K562 (cell line): ENCODE data around the gene TCP10L. TPM values are rescaled to one million over a fixed set of nuclear protein-coding genes. Genes with fewer than 3 reads are reported as not detected.

Source experiments
- ATAC-seq: fragments of 200-7000 bp; cut with Tn5 transposase; 3 replicates; pipeline ENCODE4 v1.9.1; 2020; ENCODE audit warnings: moderate library complexity
- BruUV-seq: library from RNA; stranded (reverse); fragments of 400-500 nt; replicated peaks from 2 replicates; lab custom pipeline; 2021; lab: Mats Ljungman, UMichigan
- CTCF ChIA-PET: fragments of 300-600 bp; formaldehyde crosslinking; extraction: SDS; loops from one replicate; lab custom pipeline; 2021; ENCODE audit warnings: low intra/inter-chr PET ratio; lab: Yijun Ruan, JAX
- POLR2A ChIA-PET: fragments of 300-600, 350-650 bp; sonication (Branson Sonifier 250); formaldehyde crosslinking; extraction: SDS; loops from one replicate; lab custom pipeline; 2021; ENCODE audit warnings: antibody characterized with exemption, inconsistent platforms; lab: Yijun Ruan, JAX
- DNase-seq, 4 experiments: peaks; one replicate each; pipeline versions ENCODE4 v3.0.0 to v3.0.0-alpha.2; 2011 to 2018; ENCODE audit warnings: low spot score in 3 of 4, mixed read lengths in 3 of 4; ENCODE audit errors: extremely low read depth in 1 of 4
- FAIRE-seq: peaks from 2 replicates; lab custom pipeline; 2011; peaks lifted over from hg19 to GRCh38; lab: Jason Lieb, UNC
- H2AFZ ChIP-seq: 2 replicates; pipeline ENCODE4 v1.6.0; 2011; ENCODE audit warnings: low read depth, low read length, control low read depth, inconsistent platforms
- H3K27ac ChIP-seq: fragments of 200-600 bp; 3 replicates; pipeline ENCODE4 v1.8.0; 2011; ENCODE audit warnings: low read depth, mild to moderate bottlenecking, control low read depth, inconsistent platforms, low read length, moderate library complexity, mixed read lengths; ENCODE audit errors: extremely low read depth
- H3K27me3 ChIP-seq, 2 experiments: fragments of 300-600 bp in 1 of 2; 2 replicates in 1 of 2; 3 replicates in 1 of 2; pipeline versions ENCODE4 v1.6.0 to v1.8.0; 2011; ENCODE audit warnings: inconsistent platforms in 2 of 2, low read length in 2 of 2, mild to moderate bottlenecking in 1 of 2, mixed read lengths in 1 of 2, moderate library complexity in 1 of 2; ENCODE audit not compliant: control insufficient read depth in 2 of 2, insufficient read depth in 2 of 2
- H3K36me3 ChIP-seq: fragments of 300-600 bp; 3 replicates; pipeline ENCODE4 v1.8.0; 2011; ENCODE audit warnings: mild to moderate bottlenecking, low read length, inconsistent platforms; ENCODE audit not compliant: control insufficient read depth, insufficient read depth
- H3K4me1 ChIP-seq, 2 experiments: fragments of 200-600 bp in 1 of 2; replicated peaks in 1 of 2; 2 replicates in 1 of 2; 3 replicates in 1 of 2; pipeline versions ENCODE4 v1.5.1 to v1.8.0; 2011; ENCODE audit warnings: inconsistent platforms in 2 of 2, low read length in 2 of 2, mild to moderate bottlenecking in 1 of 2, mixed read lengths in 1 of 2, moderate library complexity in 1 of 2; ENCODE audit not compliant: control insufficient read depth in 2 of 2, insufficient read depth in 2 of 2
- H3K4me2 ChIP-seq: 2 replicates; pipeline ENCODE4 v1.6.1; 2011; ENCODE audit warnings: low read length, control low read depth, inconsistent platforms, mixed read lengths; ENCODE audit not compliant: insufficient read depth
- H3K4me3 ChIP-seq: fragments of 200-600 bp; sonication (generic), shearing (Covaris generic); 2 replicates; pipeline ENCODE4 v1.5.1; 2016; ENCODE audit warnings: control low read depth, inconsistent platforms
- H3K79me2 ChIP-seq: fragments of 200-600 bp; 3 replicates; pipeline ENCODE4 v1.8.0; 2011; ENCODE audit warnings: low read length, inconsistent platforms; ENCODE audit not compliant: control insufficient read depth, insufficient read depth
- H3K9ac ChIP-seq, 2 experiments: 2 replicates each; pipeline versions ENCODE4 v1.6.0 to v1.6.1; 2011; ENCODE audit warnings: low read depth in 2 of 2, low read length in 2 of 2, control low read depth in 1 of 2, inconsistent platforms in 1 of 2, mild to moderate bottlenecking in 1 of 2, mixed read lengths in 1 of 2; ENCODE audit not compliant: insufficient read depth in 1 of 2
- H3K9me1 ChIP-seq: one replicate; pipeline ENCODE4 v1.6.0; 2011; ENCODE audit warnings: inconsistent platforms, mild to moderate bottlenecking, low read length, moderate library complexity; ENCODE audit not compliant: control insufficient read depth, insufficient read depth
- H3K9me3 ChIP-seq: replicated peaks from 2 replicates; pipeline ENCODE4 v1.5.1; 2011; ENCODE audit warnings: low read depth, low read length, inconsistent platforms; ENCODE audit not compliant: control insufficient read depth, insufficient read depth
- H4K20me1 ChIP-seq: replicated peaks from 2 replicates; pipeline ENCODE4 v1.6.1; 2011; ENCODE audit warnings: low read length, inconsistent platforms, mixed read lengths; ENCODE audit not compliant: control insufficient read depth, insufficient read depth
- ESRRB ChIP-seq: fragments of 250-450 bp; sonication (Bioruptor Pico); IDR thresholded peaks from 2 replicates; pipeline ENCODE4 v1.5.0; 2020; ENCODE audit warnings: mild to moderate bottlenecking, moderate library complexity, borderline replicate concordance
- HLTF ChIP-seq: fragments of 450-650 bp; IDR thresholded peaks from 2 replicates; pipeline ENCODE4 v1.6.1; 2016
- ZNF696 ChIP-seq: fragments of 250-450 bp; sonication (Bioruptor Pico); conservative IDR thresholded peaks from 2 replicates; pipeline ENCODE4 v1.4.0; 2020; ENCODE audit warnings: mild to moderate bottlenecking, moderate library complexity
- WGBS: fragments of 100-300 bp; shearing (Covaris generic); methylation state at CpG from one replicate; pipeline ENCODE4 v1.1.6; 2016; ENCODE audit warnings: low coverage, mixed read lengths; ENCODE audit not compliant: insufficient coverage; ENCODE audit errors: missing lambda C conversion rate; 5-methylcytosine and 5-hydroxymethylcytosine counted together
- in situ Hi-C: fragments of 300-500 bp; cut with MboI; formaldehyde crosslinking; loops from 4 replicates; pipeline ENCODE4 v1.15.0; 2018; ENCODE audit warnings: inconsistent platforms, mixed read lengths
- intact Hi-C: fragments of 100-400 bp; cut with micrococcal nuclease; formaldehyde crosslinking; loops from 2 replicates; pipeline ENCODE4 v1.14.2; 2022
- polyA plus RNA-seq, 8 experiments: library from polyadenylated mRNA; depleted of rRNA in 4 of 8; stranded (reverse) in 5 of 8; unstranded in 3 of 8; fragments of >200 nt; fragmentation: Nextera tagmentation in 2 of 8; fragmentation: Illumina TruSeq in 1 of 8; extraction: Ambion mirVana in 2 of 8; extraction: Trizol in 1 of 8; gene quantifications; 2 replicates each; pipeline versions ENCODE4 v1.2.1 to v1.2.3, GENCODE V29; 2011 to 2014; ENCODE audit warnings: inconsistent platforms in 1 of 8, missing spikeins in 1 of 8
- total RNA-seq, 7 experiments: library from RNA; depleted of rRNA in 6 of 7; stranded (reverse); fragments of >200 nt in 6 of 7; fragmentation: Illumina TruSeq in 2 of 7; extraction: Trizol in 2 of 7; gene quantifications; 2 replicates each; pipeline versions ENCODE4 v1.2.1 to v1.2.3, GENCODE V29; 2011 to 2021; ENCODE audit warnings: low replicate concordance in 1 of 7
- TF ChIP-seq, protein P1 (sequence below): IDR thresholded peaks from 2 replicates; pipeline ENCODE4 v1.6.1; 2016; ENCODE audit warnings: missing genetic modification characterization, missing compliant biosample characterization
- TF ChIP-seq, protein P2 (sequence below): fragments of 450-650 bp; formaldehyde crosslinking; IDR thresholded peaks from 2 replicates; pipeline ENCODE4 v1.4.0; 2022; ENCODE audit warnings: missing genetic modification characterization

The TCP10L gene
- total and polyA plus RNA-seq, 9 of the 15 experiments (the other 6 are each of a cell fraction or from before 2014, with no cell fraction given): 0.34 to 0.91 (median 0.56) TPM; not detected in 2

DNA sequence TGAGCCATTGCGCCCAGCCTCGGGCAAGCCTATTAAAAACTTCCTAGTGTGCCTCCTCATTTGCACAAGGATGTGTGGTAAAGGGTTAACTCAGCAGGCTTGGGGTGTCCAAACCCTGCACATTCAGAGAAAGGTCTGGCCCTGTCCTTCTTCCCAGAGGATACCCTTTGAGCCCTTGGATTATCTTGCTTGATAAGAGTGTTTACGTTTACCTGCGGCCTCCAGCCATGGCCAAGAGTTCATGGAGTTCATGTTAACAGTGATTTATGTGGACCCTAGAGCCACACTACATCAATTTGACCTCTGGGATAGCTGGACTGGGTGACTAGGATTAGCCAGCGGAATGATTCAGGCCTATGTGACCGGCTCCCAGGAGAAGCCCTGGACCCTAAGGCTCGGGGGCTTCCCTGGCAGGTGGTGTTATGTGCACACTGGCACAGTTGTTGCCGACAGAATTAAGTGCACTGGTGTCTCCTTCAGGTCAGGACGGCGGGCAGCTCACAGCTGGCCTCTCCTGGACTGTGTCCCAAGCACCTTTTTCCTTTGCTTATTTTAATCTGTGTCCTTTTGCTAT is 7.7 kb upstream of the TCP10L start (continued):
- no peak for TF ChIP-seq ZNF696 (CRISPR knock-in tag)

DNA sequence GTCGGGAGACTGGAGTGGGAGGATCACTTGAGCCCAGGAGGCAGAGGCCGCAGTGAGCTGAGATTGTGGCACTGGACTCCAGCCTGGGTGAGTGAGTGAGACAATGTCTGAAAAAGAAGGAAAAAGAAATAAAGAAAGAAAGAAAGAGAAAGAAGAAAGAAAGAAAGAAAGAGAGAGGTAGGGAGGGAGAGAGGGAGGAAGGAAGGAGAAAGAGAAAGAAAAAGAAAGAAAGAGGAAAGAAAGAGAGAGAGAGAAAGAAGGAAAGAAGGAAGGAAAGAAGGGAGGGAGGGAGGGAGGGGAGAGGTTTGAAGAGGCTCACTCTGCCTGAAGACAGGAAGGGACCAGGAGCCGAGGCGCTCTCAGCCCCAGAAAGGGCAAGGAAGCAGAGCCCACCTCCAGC is 4.8 kb upstream of the TCP10L start:
- Histone ChIP-seq H3K36me3 (no peaks in the 10 kb centered on the region; the same call in 2 of the 3 replicates), H3K4me3 (no peak overlapping the region), H2AFZ (peak overlapping the region; percentile 7; the same call in 1 of the 2 replicates), H3K4me1 (peaks cover 10 to 15% of the 10 kb centered on the region in 2 experiments; a peak in 4 of 5 replicates), H3K27ac (no peak overlapping the region), H3K9ac (no peak overlapping the region; a peak in 1 of 4 replicates), H3K9me1 (no peaks in the 10 kb centered on the region), H3K4me2 (no peak overlapping the region), H3K79me2 (no peaks in the 10 kb centered on the region), H3K27me3 (no peaks in the 10 kb centered on the region; a peak in 2 of 5 replicates), H4K20me1 (no peaks in the 10 kb centered on the region), H3K9me3 (no peaks in the 10 kb centered on the region)
- TF ChIP-seq, protein P1, sequence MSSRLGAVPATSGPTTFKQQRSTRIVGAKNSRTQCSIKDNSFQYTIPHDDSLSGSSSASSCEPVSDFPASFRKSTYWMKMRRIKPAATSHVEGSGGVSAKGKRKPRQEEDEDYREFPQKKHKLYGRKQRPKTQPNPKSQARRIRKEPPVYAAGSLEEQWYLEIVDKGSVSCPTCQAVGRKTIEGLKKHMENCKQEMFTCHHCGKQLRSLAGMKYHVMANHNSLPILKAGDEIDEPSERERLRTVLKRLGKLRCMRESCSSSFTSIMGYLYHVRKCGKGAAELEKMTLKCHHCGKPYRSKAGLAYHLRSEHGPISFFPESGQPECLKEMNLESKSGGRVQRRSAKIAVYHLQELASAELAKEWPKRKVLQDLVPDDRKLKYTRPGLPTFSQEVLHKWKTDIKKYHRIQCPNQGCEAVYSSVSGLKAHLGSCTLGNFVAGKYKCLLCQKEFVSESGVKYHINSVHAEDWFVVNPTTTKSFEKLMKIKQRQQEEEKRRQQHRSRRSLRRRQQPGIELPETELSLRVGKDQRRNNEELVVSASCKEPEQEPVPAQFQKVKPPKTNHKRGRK (tag): peak; percentile 88
- TF ChIP-seq HLTF (0 out of 2 replicates have a peak, but pooled peaks have one; percentile 21), ESRRB (no peak)
- TF ChIP-seq, protein P2, sequence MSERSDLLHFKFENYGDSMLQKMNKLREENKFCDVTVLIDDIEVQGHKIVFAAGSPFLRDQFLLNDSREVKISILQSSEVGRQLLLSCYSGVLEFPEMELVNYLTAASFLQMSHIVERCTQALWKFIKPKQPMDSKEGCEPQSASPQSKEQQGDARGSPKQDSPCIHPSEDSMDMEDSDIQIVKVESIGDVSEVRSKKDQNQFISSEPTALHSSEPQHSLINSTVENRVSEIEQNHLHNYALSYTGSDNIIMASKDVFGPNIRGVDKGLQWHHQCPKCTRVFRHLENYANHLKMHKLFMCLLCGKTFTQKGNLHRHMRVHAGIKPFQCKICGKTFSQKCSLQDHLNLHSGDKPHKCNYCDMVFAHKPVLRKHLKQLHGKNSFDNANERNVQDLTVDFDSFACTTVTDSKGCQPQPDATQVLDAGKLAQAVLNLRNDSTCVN (CRISPR knock-in tag): peak; percentile 71; the same call in 1 of the 2 replicates
- in situ Hi-C loops: no loop called here
- ChIA-PET POLR2A (interaction anchor here (0.9 to 1.0 kb wide), 2 partner anchors 10 to 11 kb away, joined by 3 read pairs; no protein-coding TSS in a partner anchor), CTCF (no interaction called here)
- BruUV-seq: no TSS peak
- WGBS: 37% methylated on average over 4 of the region's 4 CpGs
- FAIRE-seq (no peak), DNase-seq (no peak), ATAC-seq (no peak)
- intact Hi-C loops: no loop called here
